Upper lobe of left lung (tissue), 6 donors: ENCODE data around the gene UNC13B. TPM values are rescaled to one million over a fixed set of nuclear protein-coding genes. Genes with fewer than 3 reads are reported as not detected.

Source experiments
- ATAC-seq, 2 donors: fragments of 200-7000 bp; cut with Tn5 transposase; one replicate each; pipeline ENCODE4 v1.9.1; 2022; ENCODE audit warnings: mild to moderate bottlenecking in 2 of 2, moderate library complexity in 2 of 2; ENCODE audit not compliant: low FRiP score in 2 of 2
- DNase-seq, 2 donors: peaks; one replicate each; pipeline ENCODE4 v3.0.0-alpha.2; 2019 to 2020
- H3K27ac ChIP-seq, 4 donors: fragments of 200-600 bp; sonication (generic); one replicate each; pipeline ENCODE4 v1.5.1; 2016 to 2019
- H3K27me3 ChIP-seq, 4 donors: fragments of 200-600 bp; sonication (generic); one replicate each; pipeline ENCODE4 v1.5.1; 2017 to 2019
- H3K36me3 ChIP-seq, 4 donors: fragments of 200-600 bp; sonication (generic); one replicate each; pipeline ENCODE4 v1.5.1; 2016 to 2019
- H3K4me1 ChIP-seq, 4 donors: fragments of 200-600 bp; sonication (generic); one replicate each; pipeline ENCODE4 v1.5.1; 2018 to 2019
- H3K4me3 ChIP-seq, 4 donors: fragments of 200-600 bp; sonication (generic); one replicate each; pipeline ENCODE4 v1.5.1; 2017 to 2019; ENCODE audit warnings: mild to moderate bottlenecking in 2 of 4, moderate library complexity in 1 of 4
- H3K9me3 ChIP-seq, 4 donors: fragments of 200-600 bp; sonication (generic); one replicate each; pipeline ENCODE4 v1.5.1; 2018 to 2019
- EP300 ChIP-seq, 4 donors: sonication (generic); formaldehyde crosslinking; IDR thresholded peaks; one replicate each; pipeline ENCODE4 v1.5.1; 2017; ENCODE audit warnings: antibody characterized with exemption in 4 of 4, control low read depth in 2 of 4
- POLR2A ChIP-seq, 4 donors: fragments of 450-650 bp; IDR thresholded peaks; one replicate each; pipeline ENCODE4 v1.5.1; 2016 to 2017; ENCODE audit warnings: antibody characterized with exemption in 4 of 4, mild to moderate bottlenecking in 2 of 4
- POLR2AphosphoS5 ChIP-seq, 2 donors: sonication (generic); formaldehyde crosslinking; IDR thresholded peaks; one replicate each; pipeline ENCODE4 v1.5.1; 2017; ENCODE audit warnings: antibody characterized with exemption in 2 of 2
- WGBS, 2 donors: methylation state at CpG; one replicate each; pipeline ENCODE4 v1.1.5; 2017 to 2018; 5-methylcytosine and 5-hydroxymethylcytosine counted together
- total RNA-seq, 6 donors: library from RNA; depleted of rRNA in 4 of 6; stranded (reverse); fragments of >200 nt in 4 of 6; gene quantifications; one replicate each; pipeline versions ENCODE4 v1.1.0 to v1.2.1, GENCODE V29; 2016 to 2021
- TF ChIP-seq, protein P1 (sequence below), 6 experiments: fragments of 450-650 bp in 4 of 6; fragments of 200-600 bp in 2 of 6; sonication (generic) in 2 of 6; IDR thresholded peaks; one replicate each; pipeline ENCODE4 v1.5.1; 2016 to 2019; ENCODE audit warnings: antibody characterized with exemption in 6 of 6
- donor health status: DM: no; HTN: no; CAD: no; lungs with moderate emphysema.
- donor health status: DM: no; HTN: yes; CAD: no; lungs with severe emphysema.

The UNC13B gene
- total RNA-seq, 6 donors from 2014 or later = 68.3 to 300 (median 151) TPM

- Histone ChIP-seq H3K27me3 (no peaks in the 10 kb centered on the region), H3K4me3 (no peak overlapping the region), H3K4me1 (peaks cover 7 to 21% (median 10%) of the 10 kb centered on the region in 4 donors), H3K27ac (no peak overlapping the region), H3K36me3 (no peaks in the 10 kb centered on the region), H3K9me3 (peaks cover 0 to 4% (median 2%) of the 10 kb centered on the region in 4 donors)
- WGBS, 2 donors = 73 to 87% methylated on average over 3 of the region's 3 CpGs
- no peak for DNase-seq
- ATAC-seq = no peak
- TF ChIP-seq EP300 (IDR thresholded peaks at IDR 0.05) = no peak
- no peak for TF ChIP-seq POLR2A (IDR thresholded peaks at IDR 0.05)
- TF ChIP-seq, protein P1, sequence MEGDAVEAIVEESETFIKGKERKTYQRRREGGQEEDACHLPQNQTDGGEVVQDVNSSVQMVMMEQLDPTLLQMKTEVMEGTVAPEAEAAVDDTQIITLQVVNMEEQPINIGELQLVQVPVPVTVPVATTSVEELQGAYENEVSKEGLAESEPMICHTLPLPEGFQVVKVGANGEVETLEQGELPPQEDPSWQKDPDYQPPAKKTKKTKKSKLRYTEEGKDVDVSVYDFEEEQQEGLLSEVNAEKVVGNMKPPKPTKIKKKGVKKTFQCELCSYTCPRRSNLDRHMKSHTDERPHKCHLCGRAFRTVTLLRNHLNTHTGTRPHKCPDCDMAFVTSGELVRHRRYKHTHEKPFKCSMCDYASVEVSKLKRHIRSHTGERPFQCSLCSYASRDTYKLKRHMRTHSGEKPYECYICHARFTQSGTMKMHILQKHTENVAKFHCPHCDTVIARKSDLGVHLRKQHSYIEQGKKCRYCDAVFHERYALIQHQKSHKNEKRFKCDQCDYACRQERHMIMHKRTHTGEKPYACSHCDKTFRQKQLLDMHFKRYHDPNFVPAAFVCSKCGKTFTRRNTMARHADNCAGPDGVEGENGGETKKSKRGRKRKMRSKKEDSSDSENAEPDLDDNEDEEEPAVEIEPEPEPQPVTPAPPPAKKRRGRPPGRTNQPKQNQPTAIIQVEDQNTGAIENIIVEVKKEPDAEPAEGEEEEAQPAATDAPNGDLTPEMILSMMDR (IDR thresholded peaks at IDR 0.05) = no peak
- no peak for TF ChIP-seq POLR2AphosphoS5 (IDR thresholded peaks at IDR 0.05)
Measured at GRCh38 chr9:35226651-35227050, 64.8 kb downstream of the UNC13B start.

- Histone ChIP-seq H3K9me3 (peaks cover 0 to 4% (median 2%) of the 10 kb centered on the region in 4 donors), H3K4me3 (no peak overlapping the region), H3K36me3 (no peaks in the 10 kb centered on the region), H3K27me3 (no peaks in the 10 kb centered on the region), H3K27ac (peak overlapping the region in 1 of 4 donors; percentile 6), H3K4me1 (peaks cover 8 to 21% (median 12%) of the 10 kb centered on the region in 4 donors)
- no peak for DNase-seq
- 55 to 61% methylated on average over 3 of the region's 3 CpGs for WGBS, 2 donors
- TF ChIP-seq EP300 (IDR thresholded peaks at IDR 0.05) = no peak
- no peak for ATAC-seq
Measured at GRCh38 chr9:35227284-35227683, 65.5 kb downstream of the UNC13B start.

DNA sequence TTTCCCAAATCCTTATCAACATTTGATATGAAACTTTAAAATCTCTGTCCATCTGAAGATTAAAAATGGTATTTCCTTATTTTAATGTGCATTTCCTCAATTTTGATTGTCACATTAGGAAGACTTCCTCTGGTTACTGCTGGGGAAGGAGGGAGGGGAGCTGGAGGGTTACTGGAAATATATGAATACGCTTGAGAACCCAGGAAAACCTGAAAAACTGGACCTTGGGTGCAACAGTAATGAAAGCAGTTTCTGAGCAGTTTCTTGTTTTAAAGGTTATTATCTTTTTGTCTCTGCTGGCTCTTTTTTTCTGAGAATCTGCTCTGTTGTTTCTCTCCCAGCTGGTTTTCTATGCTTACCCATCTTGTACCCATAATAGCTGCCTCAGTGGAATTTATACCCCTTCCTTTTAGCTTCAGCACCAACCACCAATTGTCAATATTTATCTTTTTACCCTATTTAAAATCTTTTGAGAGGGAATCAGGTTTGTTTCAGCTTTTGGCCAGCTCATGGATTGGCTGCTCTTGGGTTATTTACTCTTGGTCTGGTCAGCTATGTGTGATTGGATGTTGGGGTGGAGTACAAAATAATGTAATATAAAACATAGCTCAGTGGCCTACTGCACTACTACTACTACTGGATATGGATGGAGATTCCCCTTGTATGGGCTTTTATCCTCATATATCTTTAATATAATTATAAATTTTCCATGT lies 67.4 kb downstream of the UNC13B start:
- Histone ChIP-seq H3K4me3 (no peak overlapping the region), H3K27ac (peak overlapping the region in 1 of 4 donors; percentile 66), H3K27me3 (no peaks in the 10 kb centered on the region), H3K4me1 (peaks cover 20 to 27% (median 23%) of the 10 kb centered on the region in 4 donors), H3K9me3 (no peaks in the 10 kb centered on the region), H3K36me3 (no peaks in the 10 kb centered on the region)
- TF ChIP-seq POLR2AphosphoS5 (IDR thresholded peaks at IDR 0.05) (no peak), EP300 (IDR thresholded peaks at IDR 0.05) (peak in 1 of 4 donors; percentile 4)
- DNase-seq = no peak
- WGBS, 2 donors = 44 to 47% methylated on average over 1 of the region's 1 CpG
- ATAC-seq = no peak

GRCh38 chr9:35229779-35230143 lies 68.0 kb downstream of the UNC13B start:
- H3K4me3 ChIP-seq = no peak overlapping the region
- DNase-seq = no peak
- H3K4me1 ChIP-seq = peaks cover 20 to 27% (median 23%) of the 10 kb centered on the region in 4 donors
- ATAC-seq = no peak
- TF ChIP-seq POLR2A (IDR thresholded peaks at IDR 0.05) = no peak
- no peaks in the 10 kb centered on the region for H3K27me3 ChIP-seq
- WGBS, 2 donors = 67 to 82% methylated on average over 1 of the region's 1 CpG
- no peaks in the 10 kb centered on the region for H3K36me3 ChIP-seq
- no peaks in the 10 kb centered on the region for H3K9me3 ChIP-seq
- H3K27ac ChIP-seq = peak overlapping the region in 1 of 4 donors; percentile 6

DNA sequence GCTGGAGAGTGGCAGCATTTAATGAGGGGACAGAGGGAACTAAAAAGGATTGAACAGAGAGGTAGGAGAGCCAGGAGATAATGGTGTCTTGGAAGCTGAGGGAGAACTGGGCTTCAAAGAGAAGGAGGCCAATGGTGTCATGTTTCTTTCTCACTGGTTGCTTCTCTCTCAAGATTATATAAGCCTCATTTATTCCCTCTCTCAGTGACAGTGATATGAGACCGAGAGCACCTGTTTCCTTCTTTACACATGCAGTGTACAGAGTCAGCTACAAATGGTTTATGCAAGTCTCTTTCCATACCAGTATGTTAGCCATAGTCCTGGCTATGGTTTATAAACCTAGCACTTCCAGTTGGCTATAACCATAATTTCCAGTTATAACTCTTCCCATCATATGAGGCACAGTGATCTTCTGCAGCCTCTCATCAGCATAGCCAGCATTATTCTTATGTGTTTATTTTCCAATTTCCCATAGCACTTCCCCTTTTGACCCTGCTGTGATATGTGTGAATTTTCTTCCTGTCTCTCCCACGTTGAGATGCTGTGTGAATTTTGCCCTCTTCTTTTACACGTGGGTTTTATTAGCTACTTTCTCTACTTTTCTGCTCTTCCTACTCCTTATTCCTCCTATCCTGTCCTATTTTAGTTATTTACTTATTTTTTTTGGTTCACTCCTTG lies 71.2 kb downstream of the UNC13B start:
- Histone ChIP-seq H3K4me1 (peaks cover 15 to 33% (median 27%) of the 10 kb centered on the region in 4 donors), H3K9me3 (no peaks in the 10 kb centered on the region), H3K36me3 (no peaks in the 10 kb centered on the region), H3K27ac (no peak overlapping the region), H3K4me3 (no peak overlapping the region), H3K27me3 (no peaks in the 10 kb centered on the region)
- no peak for TF ChIP-seq POLR2AphosphoS5 (IDR thresholded peaks at IDR 0.05)
- no peak for TF ChIP-seq EP300 (IDR thresholded peaks at IDR 0.05)
- TF ChIP-seq, protein P1 (IDR thresholded peaks at IDR 0.05) = no peak
- no peak for TF ChIP-seq POLR2A (IDR thresholded peaks at IDR 0.05)
- no peak for ATAC-seq
- DNase-seq = no peak
- WGBS, 2 donors = 22 to 36% methylated on average over 3 of the region's 3 CpGs

GRCh38 chr9:35236692-35237091 lies 74.9 kb downstream of the UNC13B start:
- ATAC-seq (peak; percentile 78 to 93), DNase-seq (peak in 1 of 2 donors; percentile 56)
- no peak for TF ChIP-seq POLR2A (IDR thresholded peaks at IDR 0.05)
- peak in 1 of 2 donors; percentile 40 for TF ChIP-seq POLR2AphosphoS5 (IDR thresholded peaks at IDR 0.05)
- no peak for TF ChIP-seq EP300 (IDR thresholded peaks at IDR 0.05)
- TF ChIP-seq, protein P1 (IDR thresholded peaks at IDR 0.05) = no peak
- Histone ChIP-seq H3K9me3 (no peaks in the 10 kb centered on the region), H3K27me3 (no peaks in the 10 kb centered on the region), H3K27ac (peak overlapping the region; percentile 43 to 65 (median 54)), H3K4me3 (no peak overlapping the region), H3K36me3 (no peaks in the 10 kb centered on the region), H3K4me1 (peaks cover 14 to 26% (median 19%) of the 10 kb centered on the region in 4 donors)
- WGBS, 2 donors = 13 to 50% methylated on average over 1 of the region's 1 CpG
